Measurements from ENCODE around the gene AP2M1. TPM values are rescaled to one million over a fixed set of nuclear protein-coding genes. Genes with fewer than 3 reads are reported as not detected.

The AP2M1 gene
- polyA plus RNA-seq, 1 of the 3 experiments (the other 2 are of a cell fraction), result 759 TPM

DNA sequence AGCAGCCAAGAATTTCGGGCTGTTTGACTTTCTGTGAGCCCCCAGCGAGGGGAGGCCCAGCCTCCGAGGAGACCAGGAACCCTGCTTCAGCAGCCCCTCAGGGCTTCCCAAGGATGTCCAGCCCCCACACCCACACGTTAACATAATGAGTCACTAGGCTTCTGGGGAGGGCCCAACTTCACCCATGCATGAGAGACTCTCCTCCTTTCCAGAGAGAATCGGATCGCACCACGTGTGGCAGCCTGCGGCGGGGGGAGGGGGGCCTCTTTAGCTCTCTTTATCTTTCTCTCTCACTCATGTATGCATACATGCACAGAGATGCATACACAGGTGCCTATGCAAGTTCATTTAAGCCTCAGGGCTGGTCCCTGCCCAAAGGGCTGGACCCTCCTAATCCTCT, 3.1 kb upstream of the AP2M1 start (continued):
- TF ChIP-seq SIN3A (IDR thresholded peaks at IDR 0.05; ENCODE audit: borderline replicate concordance, low read depth, low read length), result no peak
- TF ChIP-seq, protein P1, sequence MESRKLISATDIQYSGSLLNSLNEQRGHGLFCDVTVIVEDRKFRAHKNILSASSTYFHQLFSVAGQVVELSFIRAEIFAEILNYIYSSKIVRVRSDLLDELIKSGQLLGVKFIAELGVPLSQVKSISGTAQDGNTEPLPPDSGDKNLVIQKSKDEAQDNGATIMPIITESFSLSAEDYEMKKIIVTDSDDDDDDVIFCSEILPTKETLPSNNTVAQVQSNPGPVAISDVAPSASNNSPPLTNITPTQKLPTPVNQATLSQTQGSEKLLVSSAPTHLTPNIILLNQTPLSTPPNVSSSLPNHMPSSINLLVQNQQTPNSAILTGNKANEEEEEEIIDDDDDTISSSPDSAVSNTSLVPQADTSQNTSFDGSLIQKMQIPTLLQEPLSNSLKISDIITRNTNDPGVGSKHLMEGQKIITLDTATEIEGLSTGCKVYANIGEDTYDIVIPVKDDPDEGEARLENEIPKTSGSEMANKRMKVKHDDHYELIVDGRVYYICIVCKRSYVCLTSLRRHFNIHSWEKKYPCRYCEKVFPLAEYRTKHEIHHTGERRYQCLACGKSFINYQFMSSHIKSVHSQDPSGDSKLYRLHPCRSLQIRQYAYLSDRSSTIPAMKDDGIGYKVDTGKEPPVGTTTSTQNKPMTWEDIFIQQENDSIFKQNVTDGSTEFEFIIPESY (IDR thresholded peaks at IDR 0.05; ENCODE audit: borderline replicate concordance, low read depth), result no peak
- TF ChIP-seq, protein P2, sequence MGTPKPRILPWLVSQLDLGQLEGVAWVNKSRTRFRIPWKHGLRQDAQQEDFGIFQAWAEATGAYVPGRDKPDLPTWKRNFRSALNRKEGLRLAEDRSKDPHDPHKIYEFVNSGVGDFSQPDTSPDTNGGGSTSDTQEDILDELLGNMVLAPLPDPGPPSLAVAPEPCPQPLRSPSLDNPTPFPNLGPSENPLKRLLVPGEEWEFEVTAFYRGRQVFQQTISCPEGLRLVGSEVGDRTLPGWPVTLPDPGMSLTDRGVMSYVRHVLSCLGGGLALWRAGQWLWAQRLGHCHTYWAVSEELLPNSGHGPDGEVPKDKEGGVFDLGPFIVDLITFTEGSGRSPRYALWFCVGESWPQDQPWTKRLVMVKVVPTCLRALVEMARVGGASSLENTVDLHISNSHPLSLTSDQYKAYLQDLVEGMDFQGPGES (IDR thresholded peaks at IDR 0.05; ENCODE audit: low read depth, low read length), result no peak

DNA sequence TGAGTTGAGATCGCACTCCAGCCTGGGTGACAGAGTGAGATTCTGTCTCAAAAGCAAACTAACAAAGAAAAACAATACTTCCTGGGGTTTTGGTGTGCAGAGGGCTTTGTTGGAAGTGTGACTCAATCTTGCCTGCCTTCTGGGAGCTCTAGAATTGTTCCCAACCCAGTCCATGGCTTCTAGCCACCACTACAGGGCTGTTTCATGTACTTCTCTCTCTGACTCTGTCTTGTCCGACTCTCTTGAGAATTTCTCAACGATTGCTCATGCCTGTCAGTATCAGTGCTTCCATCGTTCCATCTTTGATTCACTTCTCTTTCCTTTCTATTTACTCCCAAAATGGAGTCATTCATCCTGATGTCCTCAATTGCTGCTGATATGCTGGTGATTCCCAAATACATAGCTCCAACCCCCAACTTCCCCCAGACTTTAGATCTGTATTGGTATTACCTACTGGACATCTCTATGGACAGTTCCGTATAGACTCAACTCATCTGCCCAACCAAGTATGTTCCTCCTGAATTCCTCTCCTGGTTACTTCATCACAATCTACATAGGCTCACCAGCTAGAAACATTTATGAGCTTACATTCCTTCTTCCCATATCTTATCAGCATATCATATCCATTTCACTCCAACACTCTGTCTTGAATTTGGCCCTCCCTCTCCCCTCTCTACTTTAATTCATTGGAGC, 1.8 kb upstream of the AP2M1 start:
- Histone ChIP-seq H3K4me1 (ENCODE audit: control insufficient read depth in 1 of 2, insufficient read depth in 2 of 2, low read depth in 1 of 2, low read length in 1 of 2) (peaks cover 17 to 29% of the 10 kb centered on the region in 2 experiments), H3K4me3 (ENCODE audit: low read depth in 2 of 2, low read length in 1 of 2) (no peak overlapping the region), H3K9me3 (no peaks in the 10 kb centered on the region), H2AFZ (ENCODE audit: low read depth) (no peak overlapping the region), H3K27me3 (ENCODE audit: insufficient read depth) (no peaks in the 10 kb centered on the region), H3K9ac (peak overlapping the region; percentile 16; the same call in 1 of the 2 replicates), H3F3A (replicated peaks; ENCODE audit: insufficient read depth) (peaks cover 37% of the 10 kb centered on the region), H4K20me1 (ENCODE audit: insufficient read depth) (peaks cover 13% of the 10 kb centered on the region), H3K27ac (ENCODE audit: low read depth in 2 of 2, low read length in 1 of 2) (peak overlapping the region in 1 of 2 experiments; percentile 44; a peak in 3 of 4 replicates), H3K36me3 (replicated peaks in 1 of 2; ENCODE audit: control insufficient read depth in 1 of 2, insufficient read depth in 2 of 2, low read length in 1 of 2) (peaks cover 22 to 58% of the 10 kb centered on the region in 2 experiments), H3K79me2 (ENCODE audit: insufficient read depth) (peaks cover 26% of the 10 kb centered on the region), H3K9me2 (no peaks in the 10 kb centered on the region), H3K4me2 (no peak overlapping the region)
- TF ChIP-seq TEAD4 (IDR thresholded peaks at IDR 0.05; ENCODE audit: borderline replicate concordance, insufficient read depth) (no peak), RCOR1 (IDR thresholded peaks at IDR 0.05; ENCODE audit: low read length) (no peak), YY1 (IDR thresholded peaks at IDR 0.05; ENCODE audit: low read depth) (no peak), GABPA (IDR thresholded peaks at IDR 0.05; ENCODE audit: low read depth) (no peak), FOSL2 (IDR thresholded peaks at IDR 0.05; ENCODE audit: borderline replicate concordance, low read depth) (no peak), JUND (IDR thresholded peaks at IDR 0.05) (no peak), FOXM1 (IDR thresholded peaks at IDR 0.05; ENCODE audit: low read depth) (no peak)
- TF ChIP-seq, protein P3, sequence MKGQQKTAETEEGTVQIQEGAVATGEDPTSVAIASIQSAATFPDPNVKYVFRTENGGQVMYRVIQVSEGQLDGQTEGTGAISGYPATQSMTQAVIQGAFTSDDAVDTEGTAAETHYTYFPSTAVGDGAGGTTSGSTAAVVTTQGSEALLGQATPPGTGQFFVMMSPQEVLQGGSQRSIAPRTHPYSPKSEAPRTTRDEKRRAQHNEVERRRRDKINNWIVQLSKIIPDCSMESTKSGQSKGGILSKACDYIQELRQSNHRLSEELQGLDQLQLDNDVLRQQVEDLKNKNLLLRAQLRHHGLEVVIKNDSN (IDR thresholded peaks at IDR 0.05; ENCODE audit: borderline replicate concordance, low read depth), result no peak
- TF ChIP-seq, protein P4, sequence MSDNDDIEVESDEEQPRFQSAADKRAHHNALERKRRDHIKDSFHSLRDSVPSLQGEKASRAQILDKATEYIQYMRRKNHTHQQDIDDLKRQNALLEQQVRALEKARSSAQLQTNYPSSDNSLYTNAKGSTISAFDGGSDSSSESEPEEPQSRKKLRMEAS (IDR thresholded peaks at IDR 0.05; ENCODE audit: low read depth), result no peak
- ChIA-PET CTCF (interaction anchor here (0.9 to 7.0 kb wide), 8 partner anchors 9 to 269 kb away, joined by 3 to 30 read pairs (median 5); partner anchors contain the start of genes DVL3 and EEF1AKMT4), POLR2A (no interaction called here)
- WGBS (ENCODE audit: low lambda C conversion rate), result 81% methylated on average over 5 of the region's 5 CpGs
- no peak for DNase-seq

Measured in SK-N-SH (cell line).